ENCODE data around the gene ESX1.

Gene ESX1

DNA sequence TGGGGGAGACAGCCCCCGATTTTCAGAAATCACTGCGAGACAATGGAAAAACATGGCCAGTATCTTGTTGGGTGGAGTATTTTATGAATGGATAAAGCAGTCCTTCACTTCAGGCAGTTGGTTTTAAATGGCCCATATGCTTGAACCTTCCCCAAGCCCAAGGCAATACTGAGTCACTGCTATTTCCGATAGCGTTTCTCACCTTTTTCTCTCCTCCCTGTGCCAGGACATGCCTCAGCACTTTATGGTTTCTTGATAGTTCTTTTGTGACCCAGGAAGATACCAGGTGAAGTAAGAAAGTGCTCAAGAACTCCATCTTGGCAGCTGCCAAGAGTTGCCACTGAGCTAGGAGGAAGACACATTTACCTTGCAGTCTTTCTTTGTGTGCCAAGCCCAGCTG lies 26.8 kb upstream of the ESX1 start:
- no peak for DNase-seq (ENCODE audit: low read depth)
- H3K4me3 ChIP-seq (ENCODE audit: low read depth, low read length) = no peak overlapping the region
- TF ChIP-seq, protein P1, sequence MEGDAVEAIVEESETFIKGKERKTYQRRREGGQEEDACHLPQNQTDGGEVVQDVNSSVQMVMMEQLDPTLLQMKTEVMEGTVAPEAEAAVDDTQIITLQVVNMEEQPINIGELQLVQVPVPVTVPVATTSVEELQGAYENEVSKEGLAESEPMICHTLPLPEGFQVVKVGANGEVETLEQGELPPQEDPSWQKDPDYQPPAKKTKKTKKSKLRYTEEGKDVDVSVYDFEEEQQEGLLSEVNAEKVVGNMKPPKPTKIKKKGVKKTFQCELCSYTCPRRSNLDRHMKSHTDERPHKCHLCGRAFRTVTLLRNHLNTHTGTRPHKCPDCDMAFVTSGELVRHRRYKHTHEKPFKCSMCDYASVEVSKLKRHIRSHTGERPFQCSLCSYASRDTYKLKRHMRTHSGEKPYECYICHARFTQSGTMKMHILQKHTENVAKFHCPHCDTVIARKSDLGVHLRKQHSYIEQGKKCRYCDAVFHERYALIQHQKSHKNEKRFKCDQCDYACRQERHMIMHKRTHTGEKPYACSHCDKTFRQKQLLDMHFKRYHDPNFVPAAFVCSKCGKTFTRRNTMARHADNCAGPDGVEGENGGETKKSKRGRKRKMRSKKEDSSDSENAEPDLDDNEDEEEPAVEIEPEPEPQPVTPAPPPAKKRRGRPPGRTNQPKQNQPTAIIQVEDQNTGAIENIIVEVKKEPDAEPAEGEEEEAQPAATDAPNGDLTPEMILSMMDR (IDR thresholded peaks at IDR 0.05; ENCODE audit: low read depth, low read length, missing control alignments) = no peak

DNA sequence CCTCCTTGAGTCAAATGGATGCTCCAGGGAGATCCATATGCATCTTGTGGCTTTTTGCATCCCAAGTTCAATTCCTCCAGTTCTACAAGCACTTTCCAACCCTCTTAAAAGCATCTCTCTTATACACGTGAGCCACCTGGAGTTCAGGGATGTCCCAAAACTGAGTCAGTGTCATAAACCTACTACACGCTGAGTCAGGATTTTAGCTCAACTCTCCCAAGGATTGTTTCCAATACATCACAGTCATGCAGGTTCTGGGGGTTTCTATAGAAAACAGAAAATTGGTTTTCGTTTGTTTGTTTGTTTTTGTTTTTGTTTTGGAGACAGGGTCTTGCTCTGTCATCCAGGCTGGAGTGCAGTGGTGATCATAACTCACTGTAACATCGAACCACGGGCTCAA lies 25.9 kb upstream of the ESX1 start:
- DNase-seq (ENCODE audit: low read depth) = no peak
- TF ChIP-seq, protein P1 (IDR thresholded peaks at IDR 0.05; ENCODE audit: low read depth, low read length, missing control alignments) = no peak
- no peak overlapping the region for H3K4me3 ChIP-seq (ENCODE audit: low read depth, low read length)

DNA sequence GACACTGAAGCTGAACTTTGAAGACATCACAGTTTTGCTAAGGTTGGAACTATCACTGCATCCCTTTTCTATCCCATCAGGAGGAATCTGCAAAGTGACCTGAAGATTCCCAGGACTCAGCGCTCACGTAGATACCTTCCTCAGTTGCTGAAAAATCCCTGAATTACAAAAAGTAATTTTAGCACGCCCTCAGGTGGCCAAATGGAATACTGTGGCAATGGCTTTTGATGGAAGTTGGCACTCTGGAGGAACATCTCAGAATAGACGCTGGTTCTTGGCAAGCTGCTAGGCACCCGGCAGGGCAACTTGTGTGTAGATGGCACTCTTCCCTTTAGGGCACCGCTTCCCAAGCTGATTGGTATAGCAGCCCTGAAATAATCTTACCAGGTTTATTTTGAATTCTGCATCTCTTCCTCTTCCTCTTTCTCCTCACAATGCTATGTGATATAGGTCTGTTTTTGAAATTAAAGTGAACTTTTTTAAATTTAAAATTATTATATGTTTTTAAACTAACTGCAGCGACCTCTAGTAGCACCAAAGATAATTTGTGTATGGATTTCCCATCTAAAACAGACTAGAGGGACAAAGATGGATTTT lies 16.3 kb upstream of the ESX1 start:
- TF ChIP-seq, protein P1 (IDR thresholded peaks at IDR 0.05; ENCODE audit: low read depth, low read length, missing control alignments) = peak; percentile 53
- H3K4me3 ChIP-seq (ENCODE audit: low read depth, low read length) = no peak overlapping the region
- no peak for DNase-seq (ENCODE audit: low read depth)

DNA sequence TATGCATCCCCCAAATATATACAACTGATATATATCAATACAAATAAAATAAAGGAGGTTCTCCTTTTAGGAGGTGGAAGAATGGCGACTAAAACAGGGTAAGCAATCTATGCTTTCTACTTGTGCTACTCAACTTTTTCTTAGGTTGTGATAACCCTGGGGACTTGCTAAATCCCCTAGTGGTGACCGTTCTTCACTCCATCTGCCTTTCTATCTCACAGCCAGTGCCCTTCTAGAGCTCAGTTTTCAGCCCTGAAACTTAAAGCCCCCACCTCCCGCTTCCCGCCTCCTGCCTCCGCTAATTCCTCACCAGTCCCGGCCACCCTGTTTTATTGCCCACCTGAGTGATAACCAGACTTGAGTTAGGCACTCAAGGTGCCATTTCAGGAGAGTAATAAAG lies 15.5 kb upstream of the ESX1 start:
- TF ChIP-seq, protein P1 (IDR thresholded peaks at IDR 0.05; ENCODE audit: low read depth, low read length, missing control alignments) = peak; percentile 8
- no peak overlapping the region for H3K4me3 ChIP-seq (ENCODE audit: low read depth, low read length)
- no peak for DNase-seq (ENCODE audit: low read depth)

DNA sequence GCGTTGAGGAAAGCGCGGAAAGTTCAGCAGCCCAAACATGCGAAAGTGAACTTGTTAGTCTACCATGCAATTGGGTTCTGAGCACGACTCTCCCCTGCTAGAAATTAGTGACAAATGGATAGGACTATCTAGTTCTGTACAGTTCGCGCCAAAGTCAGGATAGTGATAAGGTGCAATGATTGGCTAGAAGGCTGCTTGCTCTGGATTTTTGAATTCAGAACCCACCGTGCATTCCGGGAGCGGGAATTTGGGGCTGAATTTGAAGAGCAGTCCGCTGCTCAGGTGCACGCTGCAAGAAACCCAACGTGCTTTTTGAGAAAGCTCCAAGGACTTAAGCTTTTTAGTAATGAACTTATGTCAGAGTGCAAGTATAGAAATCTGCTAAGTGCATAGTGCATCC lies 732 bp upstream of the ESX1 start:
- H3K4me3 ChIP-seq (ENCODE audit: low read depth, low read length) = no peak overlapping the region
- DNase-seq (ENCODE audit: low read depth) = no peak

DNA sequence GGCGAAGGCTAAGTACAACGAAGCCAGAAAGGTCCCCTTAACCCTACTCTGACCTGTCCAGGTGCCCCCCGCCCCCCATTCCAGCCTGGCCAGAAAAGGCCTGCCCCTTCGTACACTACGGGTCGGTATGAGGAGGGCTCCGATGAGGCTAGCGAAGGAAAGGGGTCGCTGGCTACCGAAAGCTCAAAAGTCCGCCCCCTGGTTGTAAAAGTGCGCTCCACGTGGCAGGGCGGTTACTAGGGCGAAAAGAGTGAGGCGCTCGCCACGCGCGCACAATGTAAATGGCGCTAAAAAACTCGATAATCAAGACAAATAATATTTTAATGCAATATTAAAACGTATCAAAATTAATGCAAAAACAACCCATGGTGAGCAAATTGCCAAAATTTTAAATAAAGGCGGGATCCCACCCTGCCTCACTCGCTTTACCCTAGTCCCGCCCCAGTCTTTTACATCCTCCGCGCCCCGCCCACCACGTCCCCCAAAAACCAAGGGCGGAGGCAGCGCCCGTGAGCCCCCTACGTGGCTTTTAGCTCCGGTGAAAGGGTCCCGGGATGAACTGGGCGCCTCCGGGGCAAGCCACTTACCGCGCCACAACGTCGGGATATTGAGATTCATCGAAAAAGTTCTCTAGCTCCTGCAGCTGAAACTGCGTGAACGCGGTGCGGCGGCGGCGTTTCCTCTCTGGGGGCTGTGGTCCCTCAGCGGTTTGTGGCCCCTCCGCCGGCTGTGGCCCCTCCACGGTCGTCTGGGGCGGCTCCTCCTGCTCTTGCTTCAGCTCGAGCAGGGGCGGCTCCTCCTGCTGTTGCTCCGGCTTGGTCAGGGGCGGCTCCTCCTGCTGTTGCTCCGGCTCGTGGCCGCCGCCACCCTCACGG lies 929 bp downstream of the ESX1 start:
- DNase-seq (ENCODE audit: low read depth) = no peak
- H3K4me3 ChIP-seq (ENCODE audit: low read depth, low read length) = no peak overlapping the region
- TF ChIP-seq, protein P1 (IDR thresholded peaks at IDR 0.05; ENCODE audit: low read depth, low read length, missing control alignments) = no peak

More for the DNA sequence above, 732 bp upstream of the ESX1 start:
- TF ChIP-seq, protein P1 (IDR thresholded peaks at IDR 0.05; ENCODE audit: low read depth, low read length, missing control alignments) = no peak

Data from GM12864 (cell line).